HCT116 (cell line): ENCODE measurements around the gene HOXB3. TPM values are rescaled to one million over a fixed set of nuclear protein-coding genes. Genes with fewer than 3 reads are reported as not detected.

ENCODE experiments used
- ATAC-seq: fragments of 200-7000 bp; cut with Tn5 transposase; 2 replicates; pipeline ENCODE4 v1.9.1; 2020; ENCODE audit warnings: mild to moderate bottlenecking, moderate library complexity
- BruUV-seq: library from RNA; stranded (reverse); fragments of 400-500 nt; replicated peaks from 2 replicates; lab custom pipeline; 2021; lab: Mats Ljungman, UMichigan
- CTCF ChIA-PET: fragments of 300-600 bp; sonication (Branson Sonifier 250); formaldehyde crosslinking; loops from one replicate; lab custom pipeline; 2021; ENCODE audit warnings: antibody characterized with exemption; lab: Charles Lee
- POLR2A ChIA-PET: fragments of 300-600, 350-600 bp; sonication (Branson Sonifier 250); formaldehyde crosslinking; loops from one replicate; lab custom pipeline; 2021; ENCODE audit warnings: antibody characterized with exemption; lab: Charles Lee
- RAD21 ChIA-PET, 2 experiments: fragments of 300-600 bp; sonication (Branson Sonifier 250); formaldehyde crosslinking; loops; one replicate each; lab custom pipeline; 2023; ENCODE audit warnings: low total read pairs in 2 of 2; ENCODE audit not compliant: uncharacterized antibody in 2 of 2, unreplicated experiment in 2 of 2, low non-redundant PET in 1 of 2; lab: Charles Lee
- DNase-seq: peaks from one replicate; pipeline ENCODE4 v3.0.0-alpha.2; 2010; ENCODE audit warnings: low read depth, low spot score
- H2AFZ ChIP-seq: fragments of 200-600 bp; shearing (Covaris generic), sonication (generic); 2 replicates; pipeline ENCODE4 v1.6.1; 2017; ENCODE audit warnings: low read depth, mixed run types, mixed read lengths, antibody characterized with exemption, low read length; ENCODE audit not compliant: poor library complexity, severe bottlenecking
- H3K27ac ChIP-seq: 2 replicates; pipeline ENCODE4 v1.5.1; 2012; ENCODE audit warnings: low read depth, low read length
- H3K27me3 ChIP-seq: fragments of 200-600 bp; sonication (generic); 2 replicates; pipeline ENCODE4 v1.6.1; 2016; ENCODE audit warnings: mixed run types, low read length, mixed read lengths; ENCODE audit not compliant: insufficient read depth
- H3K36me3 ChIP-seq, 2 experiments: fragments of 200-500 bp in 1 of 2; fragments of 200-600 bp in 1 of 2; sonication (Bioruptor generic) in 1 of 2; sonication (generic) in 1 of 2; 2 replicates each; pipeline versions ENCODE4 v1.5.1 to v1.6.1; 2014 to 2016; ENCODE audit warnings: low read length in 2 of 2, inconsistent platforms in 1 of 2, mixed read lengths in 1 of 2, mixed run types in 1 of 2; ENCODE audit not compliant: insufficient read depth in 2 of 2, control insufficient read depth in 1 of 2
- H3K4me1 ChIP-seq, 2 experiments: fragments of 200-600 bp in 1 of 2; sonication (generic) in 1 of 2; 2 replicates each; pipeline versions ENCODE4 v1.5.1 to v1.6.1; 2012 to 2017; ENCODE audit warnings: low read length in 2 of 2, inconsistent platforms in 1 of 2, mild to moderate bottlenecking in 1 of 2, mixed read lengths in 1 of 2, mixed run types in 1 of 2, moderate library complexity in 1 of 2; ENCODE audit not compliant: insufficient read depth in 2 of 2, control insufficient read depth in 1 of 2
- H3K4me2 ChIP-seq: fragments of 200-600 bp; sonication (generic); 2 replicates; pipeline ENCODE4 v1.6.1; 2017; ENCODE audit warnings: mixed run types, low read length, mixed read lengths
- H3K4me3 ChIP-seq, 2 experiments: fragments of 200-600 bp in 1 of 2; sonication (generic) in 1 of 2; replicated peaks in 1 of 2; 2 replicates each; pipeline ENCODE4 v1.5.1; 2011 to 2016; ENCODE audit warnings: low read length in 2 of 2, control low read depth in 1 of 2, low read depth in 1 of 2, mild to moderate bottlenecking in 1 of 2, mixed read lengths in 1 of 2, mixed run types in 1 of 2
- H3K79me2 ChIP-seq: fragments of 200-600 bp; sonication (generic); 2 replicates; pipeline ENCODE4 v1.6.1; 2017; ENCODE audit warnings: mild to moderate bottlenecking, mixed run types, low read length, moderate library complexity, mixed read lengths; ENCODE audit not compliant: insufficient read depth
- H3K9ac ChIP-seq: fragments of 200-600 bp; sonication (generic); 2 replicates; pipeline ENCODE4 v1.6.1; 2016; ENCODE audit warnings: low read length, mixed read lengths
- H3K9me2 ChIP-seq: fragments of 200-600 bp; sonication (generic), shearing (Covaris generic); 2 replicates; pipeline ENCODE4 v1.6.1; 2017; ENCODE audit warnings: mixed run types, mild to moderate bottlenecking, moderate library complexity; ENCODE audit not compliant: insufficient read depth
- H3K9me3 ChIP-seq, 2 experiments: fragments of 200-500 bp in 1 of 2; fragments of 200-600 bp in 1 of 2; sonication (Bioruptor generic) in 1 of 2; sonication (generic) in 1 of 2; 2 replicates each; pipeline ENCODE4 v1.6.1; 2014 to 2017; ENCODE audit warnings: low read length in 2 of 2, mixed read lengths in 2 of 2, inconsistent platforms in 1 of 2, low read depth in 1 of 2, mild to moderate bottlenecking in 1 of 2, mixed run types in 1 of 2, moderate library complexity in 1 of 2; ENCODE audit not compliant: control insufficient read depth in 1 of 2, insufficient read depth in 1 of 2
- H4K20me1 ChIP-seq: fragments of 200-600 bp; sonication (generic), shearing (Covaris generic); 2 replicates; pipeline ENCODE4 v1.6.1; 2017; ENCODE audit warnings: mixed run types, mild to moderate bottlenecking, moderate library complexity; ENCODE audit not compliant: insufficient read depth
- CBX3 ChIP-seq: IDR thresholded peaks from 2 replicates; pipeline ENCODE4 v1.6.1; 2012; ENCODE audit warnings: low read depth
- CEBPB ChIP-seq: IDR thresholded peaks from 2 replicates; pipeline ENCODE4 v1.6.1; 2012; ENCODE audit warnings: low read depth
- EGR1 ChIP-seq: IDR thresholded peaks from 2 replicates; pipeline ENCODE4 v1.6.1; 2012; ENCODE audit warnings: low read depth
- ELF1 ChIP-seq: IDR thresholded peaks from 2 replicates; pipeline ENCODE4 v1.6.1; 2012; ENCODE audit warnings: low read depth, borderline replicate concordance
- EZH2 ChIP-seq: fragments of 200-600 bp; sonication (generic); IDR thresholded peaks from 2 replicates; pipeline ENCODE4 v1.6.1; 2017; ENCODE audit warnings: antibody characterized with exemption, mixed run types
- EZH2phosphoT487 ChIP-seq: fragments of 200-600 bp; IDR thresholded peaks from 2 replicates; pipeline ENCODE4 v1.6.1; 2018; ENCODE audit warnings: antibody characterized with exemption, borderline replicate concordance
- FOSL1 ChIP-seq: IDR thresholded peaks from 2 replicates; pipeline ENCODE4 v1.6.1; 2012; ENCODE audit warnings: low read depth
- POLR2A ChIP-seq: IDR thresholded peaks from 2 replicates; pipeline ENCODE4 v1.7.0; 2011; ENCODE audit warnings: borderline replicate concordance; ENCODE audit not compliant: insufficient read depth, insufficient read length; ENCODE audit errors: extremely low read depth
- RAD21 ChIP-seq: IDR thresholded peaks from 2 replicates; pipeline ENCODE4 v1.6.1; 2012; ENCODE audit warnings: low read depth, mild to moderate bottlenecking
- SP1 ChIP-seq: IDR thresholded peaks from 2 replicates; pipeline ENCODE4 v1.6.1; 2012; ENCODE audit warnings: low read depth
- SRF ChIP-seq: IDR thresholded peaks from 2 replicates; pipeline ENCODE4 v1.6.1; 2012; ENCODE audit warnings: low read depth
- YY1 ChIP-seq: IDR thresholded peaks from 2 replicates; pipeline ENCODE4 v1.6.1; 2011; ENCODE audit warnings: low read length, low read depth, moderate library complexity, mild to moderate bottlenecking; ENCODE audit not compliant: insufficient replicate concordance; ENCODE audit errors: extremely low read depth
- ZFX ChIP-seq: fragments of 450-650 bp; IDR thresholded peaks from 2 replicates; pipeline ENCODE4 v1.6.1; 2017
- ZNF274 ChIP-seq: fragments of 200-500 bp; sonication (Bioruptor generic); IDR thresholded peaks from 2 replicates; pipeline ENCODE4 v1.6.1; 2014; ENCODE audit warnings: mild to moderate bottlenecking, low read depth, low read length, inconsistent platforms
- intact Hi-C: fragments of 100-400 bp; cut with micrococcal nuclease; formaldehyde crosslinking; loops from 2 replicates; pipeline ENCODE4 v1.10.0; 2022
- total RNA-seq: library from RNA; stranded (reverse); gene quantifications from one replicate; pipeline ENCODE4 v1.2.1, GENCODE V29; 2021; ENCODE audit not compliant: unreplicated experiment
- TF ChIP-seq, protein P1 (sequence below): IDR thresholded peaks from 2 replicates; pipeline ENCODE4 v1.6.1; 2012; ENCODE audit warnings: low read depth
- TF ChIP-seq, protein P2 (sequence below): IDR thresholded peaks from 2 replicates; pipeline ENCODE4 v1.6.1; 2012

The HOXB3 gene
- total RNA-seq, 1 experiment from 2014 or later = 19.8 TPM

DNA sequence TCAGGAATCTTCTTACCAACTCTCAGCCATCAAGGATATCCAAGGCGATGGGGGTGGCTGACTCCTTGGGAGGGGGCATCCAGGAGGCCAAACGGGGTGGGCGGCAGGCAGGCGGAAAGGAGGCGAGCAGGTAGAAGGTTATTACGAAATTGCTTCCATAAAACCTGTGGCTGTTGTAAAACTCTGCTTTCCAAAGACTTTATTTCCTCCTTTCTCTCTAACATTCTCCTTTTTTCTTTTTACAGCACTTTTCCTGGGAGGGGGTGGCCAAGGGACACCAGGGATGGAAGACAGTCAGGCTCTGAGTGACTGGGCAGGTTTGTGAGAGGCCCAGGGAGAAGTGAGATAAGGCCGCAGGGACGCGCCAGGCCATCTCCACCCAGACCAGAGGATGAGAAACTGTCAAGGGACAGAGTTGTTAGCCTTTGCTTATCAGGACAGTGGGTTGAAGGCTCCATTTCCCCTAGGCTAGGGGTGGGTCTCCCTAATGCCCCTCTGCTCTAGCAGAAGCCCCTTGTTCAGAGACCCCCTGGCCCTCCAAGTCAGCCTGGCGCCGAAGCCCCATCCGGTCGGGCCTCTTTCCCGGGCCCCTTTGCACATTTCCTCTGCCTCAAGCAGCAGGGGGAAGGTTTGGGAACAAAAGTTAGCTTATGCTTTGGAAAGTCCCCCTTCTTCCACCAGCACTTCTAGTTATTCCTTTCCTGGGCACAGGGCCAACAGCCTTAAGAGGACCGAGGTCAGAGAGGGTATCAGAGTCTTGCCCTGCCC, 41.1 kb upstream of the HOXB3 start:
- ChIA-PET POLR2A (no interaction called here), CTCF (interaction anchor here (0.8 to 1.2 kb wide), 2 partner anchors 9 to 40 kb away, joined by 3 read pairs; no protein-coding TSS in a partner anchor), RAD21 (no interaction called here)
- no peak overlapping the region for H3K27ac ChIP-seq
- H3K4me1 ChIP-seq = peaks cover 10 to 14% of the 10 kb centered on the region in 2 experiments
- no peak overlapping the region for H2AFZ ChIP-seq
- H4K20me1 ChIP-seq = no peaks in the 10 kb centered on the region
- DNase-seq (no peak), ATAC-seq (no peak)
- no peaks in the 10 kb centered on the region for H3K27me3 ChIP-seq
- no peaks in the 10 kb centered on the region for H3K9me2 ChIP-seq
- peaks cover 7% of the 10 kb centered on the region; the same call in 1 of the 2 replicates for H3K79me2 ChIP-seq
- no peaks in the 10 kb centered on the region for H3K9me3 ChIP-seq
- no peak overlapping the region for H3K4me2 ChIP-seq
- TF ChIP-seq, protein P1, sequence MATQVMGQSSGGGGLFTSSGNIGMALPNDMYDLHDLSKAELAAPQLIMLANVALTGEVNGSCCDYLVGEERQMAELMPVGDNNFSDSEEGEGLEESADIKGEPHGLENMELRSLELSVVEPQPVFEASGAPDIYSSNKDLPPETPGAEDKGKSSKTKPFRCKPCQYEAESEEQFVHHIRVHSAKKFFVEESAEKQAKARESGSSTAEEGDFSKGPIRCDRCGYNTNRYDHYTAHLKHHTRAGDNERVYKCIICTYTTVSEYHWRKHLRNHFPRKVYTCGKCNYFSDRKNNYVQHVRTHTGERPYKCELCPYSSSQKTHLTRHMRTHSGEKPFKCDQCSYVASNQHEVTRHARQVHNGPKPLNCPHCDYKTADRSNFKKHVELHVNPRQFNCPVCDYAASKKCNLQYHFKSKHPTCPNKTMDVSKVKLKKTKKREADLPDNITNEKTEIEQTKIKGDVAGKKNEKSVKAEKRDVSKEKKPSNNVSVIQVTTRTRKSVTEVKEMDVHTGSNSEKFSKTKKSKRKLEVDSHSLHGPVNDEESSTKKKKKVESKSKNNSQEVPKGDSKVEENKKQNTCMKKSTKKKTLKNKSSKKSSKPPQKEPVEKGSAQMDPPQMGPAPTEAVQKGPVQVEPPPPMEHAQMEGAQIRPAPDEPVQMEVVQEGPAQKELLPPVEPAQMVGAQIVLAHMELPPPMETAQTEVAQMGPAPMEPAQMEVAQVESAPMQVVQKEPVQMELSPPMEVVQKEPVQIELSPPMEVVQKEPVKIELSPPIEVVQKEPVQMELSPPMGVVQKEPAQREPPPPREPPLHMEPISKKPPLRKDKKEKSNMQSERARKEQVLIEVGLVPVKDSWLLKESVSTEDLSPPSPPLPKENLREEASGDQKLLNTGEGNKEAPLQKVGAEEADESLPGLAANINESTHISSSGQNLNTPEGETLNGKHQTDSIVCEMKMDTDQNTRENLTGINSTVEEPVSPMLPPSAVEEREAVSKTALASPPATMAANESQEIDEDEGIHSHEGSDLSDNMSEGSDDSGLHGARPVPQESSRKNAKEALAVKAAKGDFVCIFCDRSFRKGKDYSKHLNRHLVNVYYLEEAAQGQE = no peak
- TF ChIP-seq RAD21 (no peak), ELF1 (no peak), FOSL1 (no peak), SRF (no peak), SP1 (no peak), EZH2phosphoT487 (no peak), CBX3 (no peak), EGR1 (no peak), POLR2A (no peak), ZFX (no peak), YY1 (no peak), EZH2 (no peak), CEBPB (no peak), ZNF274 (no peak)
- TF ChIP-seq, protein P2, sequence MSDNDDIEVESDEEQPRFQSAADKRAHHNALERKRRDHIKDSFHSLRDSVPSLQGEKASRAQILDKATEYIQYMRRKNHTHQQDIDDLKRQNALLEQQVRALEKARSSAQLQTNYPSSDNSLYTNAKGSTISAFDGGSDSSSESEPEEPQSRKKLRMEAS = no peak
- intact Hi-C loops = no loop called here
- H3K4me3 ChIP-seq = no peak overlapping the region
- no peak overlapping the region for H3K9ac ChIP-seq
- peaks cover 11 to 18% of the 10 kb centered on the region in 2 experiments; a peak in 3 of 4 replicates for H3K36me3 ChIP-seq
- BruUV-seq = no TSS peak
